Adrenal gland (tissue), 12 donors: ENCODE measurements around the gene PXMP2. TPM values are rescaled to one million over a fixed set of nuclear protein-coding genes. Genes with fewer than 3 reads are reported as not detected.
"Not testable (repeated sequence)": the region's sequence is repeated elsewhere in the genome, so short reads cannot be mapped to it uniquely, and the experiment has no call there.

Experiments
- DNase-seq, 7 donors: peaks; one replicate each; pipeline ENCODE4 v3.0.0-alpha.2; 2019 to 2020
- H3K27ac ChIP-seq, 5 donors: fragments of 200-600 bp; sonication (generic) in 4 of 5; 1 replicate in 3 of 5; 2 replicates in 2 of 5; pipeline versions ENCODE4 v1.5.1 to v1.8.0; 2016 to 2020; ENCODE audit warnings: mild to moderate bottlenecking in 1 of 5
- H3K27me3 ChIP-seq: fragments of 200-600 bp; 2 replicates; pipeline ENCODE4 v1.8.0; 2021
- H3K36me3 ChIP-seq, 2 donors: fragments of 200-600 bp; replicated peaks in 1 of 2; 1 replicate in 1 of 2; 2 replicates in 1 of 2; pipeline versions ENCODE4 v1.5.1 to v1.8.0; 2018 to 2022
- H3K4me1 ChIP-seq, 2 donors: fragments of 200-600 bp; replicated peaks in 1 of 2; 1 replicate in 1 of 2; 2 replicates in 1 of 2; pipeline versions ENCODE4 v1.5.1 to v1.8.0; 2018 to 2021
- H3K4me3 ChIP-seq, 4 donors: fragments of 200-600 bp; sonication (generic) in 3 of 4; one replicate each; pipeline ENCODE4 v1.5.1; 2016 to 2018
- H3K9me3 ChIP-seq, 3 donors: fragments of 200-600 bp; sonication (generic) in 1 of 3; replicated peaks in 1 of 3; 1 replicate in 2 of 3; 2 replicates in 1 of 3; pipeline versions ENCODE4 v1.5.1 to v1.8.0; 2016 to 2021
- POLR2A ChIP-seq, 2 donors: fragments of 450-650 bp; IDR thresholded peaks; one replicate each; pipeline ENCODE4 v1.6.1; 2017; ENCODE audit warnings: antibody characterized with exemption in 2 of 2, mild to moderate bottlenecking in 2 of 2, moderate library complexity in 1 of 2
- WGBS, 4 donors: extraction: QIAGEN DNeasy Blood & Tissue Kit in 2 of 4; methylation state at CpG; one replicate each; pipeline versions ENCODE4 v1.1.5 to v1.1.7; 2013 to 2017; 5-methylcytosine and 5-hydroxymethylcytosine counted together
- intact Hi-C, 2 donors: fragments of 100-400 bp; cut with DNase I; formaldehyde crosslinking; loops; one replicate each; pipeline versions ENCODE4 v1.14.1 to v1.15.0; 2022 to 2023
- polyA plus RNA-seq, 3 donors: library from polyadenylated mRNA; stranded (reverse); fragments of 200-250 nt in 2 of 3; fragments of 350-450 nt in 1 of 3; fragmentation: Illumina TruSeq in 1 of 3; extraction: RNeasy Lipid Tissue Mini Kit (QIAGEN cat#74804) in 1 of 3; gene quantifications; one replicate each; pipeline ENCODE4 v1.2.3, GENCODE V29; 2013 to 2014
- total RNA-seq, 9 donors: library from RNA; depleted of rRNA in 4 of 9; stranded (reverse); fragments of >200 nt in 4 of 9; fragments of 120-200 nt in 1 of 9; fragmentation: NEBNext Ultra II Directional in 1 of 9; extraction: Animal tissue kit (Norgen Biotek cat#: 25700) in 1 of 9; gene quantifications; one replicate each; pipeline versions ENCODE4 v1.1.0 to v1.2.4, GENCODE V29; 2013 to 2023
- TF ChIP-seq, protein P1 (sequence below), 6 experiments: fragments of 450-650 bp in 4 of 6; fragments of 200-600 bp in 2 of 6; sonication (generic) in 1 of 6; IDR thresholded peaks; 1 replicate in 5 of 6; 2 replicates in 1 of 6; pipeline versions ENCODE4 v1.5.1 to v1.8.0; 2016 to 2021; ENCODE audit warnings: antibody characterized with exemption in 6 of 6, mild to moderate bottlenecking in 2 of 6, moderate library complexity in 1 of 6
- donor health status: healthy with polysubstance abuse.
- donor health status: Bipolar disorder and iron deficiency.
- donor health status: DM: yes; HTN: yes; CAD: no.
- donor health status: DM: no; HTN: no; CAD: no.
- donor health status: DM: no; HTN: no; CAD: no.
- donor health status: DM: yes; HTN: yes; CAD: no.

PXMP2 gene
- total and polyA plus RNA-seq, 12 donors, result 8.2 to 51.7 (median 20.2) TPM

DNA sequence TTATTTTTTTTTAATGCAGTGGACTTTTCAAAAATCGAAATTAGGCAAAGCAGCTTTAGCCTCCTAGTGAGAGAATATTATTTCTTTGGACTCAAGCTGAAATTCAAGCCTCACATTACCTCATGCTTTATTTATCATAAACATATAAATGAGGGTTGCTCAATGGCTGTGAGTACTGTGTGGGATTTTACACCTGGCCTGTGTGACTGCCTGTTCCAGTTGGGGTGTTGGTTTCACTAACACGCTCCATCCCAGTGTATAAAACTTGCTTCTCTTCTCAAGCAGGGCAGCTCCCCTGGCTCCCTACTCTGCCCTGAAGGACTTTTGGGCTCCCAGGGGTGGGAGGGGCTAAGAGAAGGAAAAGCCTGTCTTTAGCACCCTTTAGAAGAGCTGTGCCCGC, 59.2 kb downstream of the PXMP2 start:
- no peak for DNase-seq
- Histone ChIP-seq H3K4me3 (no peak overlapping the region), H3K4me1 (no peaks in the 10 kb centered on the region), H3K27me3 (no peaks in the 10 kb centered on the region), H3K36me3 (peaks cover 0 to 95% of the 10 kb centered on the region in 2 donors), H3K27ac (no peak overlapping the region), H3K9me3 (no peaks in the 10 kb centered on the region)
- TF ChIP-seq, protein P1, sequence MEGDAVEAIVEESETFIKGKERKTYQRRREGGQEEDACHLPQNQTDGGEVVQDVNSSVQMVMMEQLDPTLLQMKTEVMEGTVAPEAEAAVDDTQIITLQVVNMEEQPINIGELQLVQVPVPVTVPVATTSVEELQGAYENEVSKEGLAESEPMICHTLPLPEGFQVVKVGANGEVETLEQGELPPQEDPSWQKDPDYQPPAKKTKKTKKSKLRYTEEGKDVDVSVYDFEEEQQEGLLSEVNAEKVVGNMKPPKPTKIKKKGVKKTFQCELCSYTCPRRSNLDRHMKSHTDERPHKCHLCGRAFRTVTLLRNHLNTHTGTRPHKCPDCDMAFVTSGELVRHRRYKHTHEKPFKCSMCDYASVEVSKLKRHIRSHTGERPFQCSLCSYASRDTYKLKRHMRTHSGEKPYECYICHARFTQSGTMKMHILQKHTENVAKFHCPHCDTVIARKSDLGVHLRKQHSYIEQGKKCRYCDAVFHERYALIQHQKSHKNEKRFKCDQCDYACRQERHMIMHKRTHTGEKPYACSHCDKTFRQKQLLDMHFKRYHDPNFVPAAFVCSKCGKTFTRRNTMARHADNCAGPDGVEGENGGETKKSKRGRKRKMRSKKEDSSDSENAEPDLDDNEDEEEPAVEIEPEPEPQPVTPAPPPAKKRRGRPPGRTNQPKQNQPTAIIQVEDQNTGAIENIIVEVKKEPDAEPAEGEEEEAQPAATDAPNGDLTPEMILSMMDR (IDR thresholded peaks at IDR 0.05), result no peak
- TF ChIP-seq POLR2A (IDR thresholded peaks at IDR 0.05), result no peak
- intact Hi-C loops, result no loop called here
- 86 to 93% (median 91%) methylated on average over 2 to 3 of the region's 3 CpGs for WGBS, 4 donors

DNA sequence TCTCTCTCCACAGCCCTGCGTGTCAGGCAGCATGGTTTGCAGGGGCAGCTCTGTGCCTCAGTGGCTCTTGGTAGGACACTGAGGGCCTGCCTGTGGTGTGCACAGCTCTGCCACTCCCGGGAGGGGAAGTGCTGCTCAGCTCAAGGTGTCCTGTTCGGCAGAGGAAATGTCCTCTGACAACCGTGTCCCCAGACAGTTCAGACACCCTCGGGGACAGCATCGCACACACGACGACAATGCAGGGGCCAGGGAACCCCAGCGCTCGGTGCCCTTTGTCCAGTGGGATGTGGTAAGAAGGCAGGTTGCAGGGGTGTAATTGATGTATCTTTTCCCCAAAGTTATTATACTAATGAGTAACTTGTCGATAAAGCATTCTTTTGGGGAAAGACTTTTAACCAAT, 60.0 kb downstream of the PXMP2 start:
- Histone ChIP-seq H3K9me3 (no peaks in the 10 kb centered on the region), H3K4me3 (no peak overlapping the region), H3K36me3 (peaks cover 0 to 95% of the 10 kb centered on the region in 2 donors), H3K27me3 (no peaks in the 10 kb centered on the region), H3K27ac (no peak overlapping the region), H3K4me1 (no peaks in the 10 kb centered on the region)
- WGBS, 4 donors, result 88 to 95% (median 94%) methylated on average over 8 to 11 of the region's 11 CpGs
- intact Hi-C loops, result no loop called here
- TF ChIP-seq POLR2A (IDR thresholded peaks at IDR 0.05), result no peak
- TF ChIP-seq, protein P1 (IDR thresholded peaks at IDR 0.05), result no peak
- DNase-seq, result no peak

DNA sequence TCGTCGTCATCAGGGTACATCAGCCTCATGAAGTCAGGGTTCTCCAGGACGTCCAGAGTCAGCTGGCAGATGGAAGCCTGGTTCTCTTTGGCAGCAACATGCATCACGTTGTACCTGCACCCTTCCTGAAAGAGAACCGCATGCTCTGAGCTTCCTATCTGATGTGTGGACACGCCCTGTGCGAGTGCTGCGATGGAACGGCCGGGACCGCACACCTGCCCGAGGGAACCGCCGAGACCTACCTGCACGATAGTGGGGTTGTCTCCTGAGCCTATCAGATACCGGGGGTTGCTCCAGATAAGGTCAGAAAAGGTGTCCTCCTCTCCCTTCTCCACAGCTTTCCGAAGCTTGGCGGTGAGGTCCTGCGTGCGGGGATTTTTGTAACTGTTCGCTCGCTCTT, 60.5 kb downstream of the PXMP2 start:
- no peak overlapping the region for H3K27ac ChIP-seq
- no peaks in the 10 kb centered on the region for H3K27me3 ChIP-seq
- no peaks in the 10 kb centered on the region for H3K4me1 ChIP-seq
- DNase-seq, result no peak
- intact Hi-C loops, result no loop called here
- H3K4me3 ChIP-seq, result no peak overlapping the region
- no peak for TF ChIP-seq POLR2A (IDR thresholded peaks at IDR 0.05)
- TF ChIP-seq, protein P1 (IDR thresholded peaks at IDR 0.05), result no peak
- peaks cover 0 to 94% of the 10 kb centered on the region in 2 donors for H3K36me3 ChIP-seq
- 92 to 96% (median 95%) methylated on average over 12 to 22 of the region's 22 CpGs for WGBS, 4 donors
- no peaks in the 10 kb centered on the region for H3K9me3 ChIP-seq

DNA sequence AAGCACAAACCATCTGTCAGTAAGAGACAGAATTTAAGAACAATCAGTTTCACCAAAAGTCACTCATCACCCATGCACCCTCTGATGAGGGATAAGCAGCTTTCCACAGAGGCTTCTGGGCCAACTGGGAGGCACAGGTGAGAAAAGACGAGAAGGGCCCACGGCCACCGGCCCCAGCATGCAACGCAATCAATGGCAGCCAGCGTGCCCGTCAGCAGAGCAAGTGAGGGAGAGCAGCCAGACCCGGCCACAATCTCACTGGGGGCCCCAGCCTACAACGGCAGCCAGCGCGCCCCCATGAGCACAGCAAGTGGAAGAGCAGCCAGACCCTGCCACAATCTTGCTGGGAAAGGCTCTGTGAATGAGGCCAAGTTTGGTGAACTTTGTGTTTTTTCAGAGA, 60.9 kb downstream of the PXMP2 start:
- TF ChIP-seq, protein P1 (IDR thresholded peaks at IDR 0.05), result no peak
- TF ChIP-seq POLR2A (IDR thresholded peaks at IDR 0.05), result no peak
- Histone ChIP-seq H3K27ac (no peak overlapping the region), H3K4me1 (no peaks in the 10 kb centered on the region), H3K9me3 (no peaks in the 10 kb centered on the region), H3K27me3 (no peaks in the 10 kb centered on the region), H3K36me3 (peaks cover 0 to 95% of the 10 kb centered on the region in 2 donors), H3K4me3 (no peak overlapping the region)
- intact Hi-C loops, result no loop called here
- no peak for DNase-seq
- 86 to 90% (median 86%) methylated on average over 10 of the region's 10 CpGs; no CpG with 5 or more reads in 1 of the 4 donors for WGBS, 4 donors

DNA sequence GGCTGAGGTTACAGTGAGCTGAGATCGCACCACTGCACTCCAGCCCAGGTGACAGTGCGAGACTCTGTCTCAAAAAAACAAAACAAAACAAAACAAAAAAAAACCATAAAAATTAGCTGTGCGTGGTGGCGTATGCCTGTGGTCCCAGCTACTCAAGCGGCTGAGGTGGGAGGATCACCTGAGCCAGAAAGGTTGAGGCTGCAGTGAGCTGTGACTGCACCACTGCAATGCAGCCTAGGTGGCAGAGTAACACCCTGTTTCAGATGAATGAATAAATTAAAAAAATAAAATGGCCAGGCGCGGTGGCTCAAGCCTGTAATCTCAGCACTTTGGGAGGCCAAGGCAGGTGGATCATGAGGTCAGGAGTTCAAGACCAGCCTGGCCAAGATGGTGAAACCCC, 66.3 kb downstream of the PXMP2 start:
- H3K36me3 ChIP-seq, result peaks cover 0 to 77% of the 10 kb centered on the region in 2 donors
- H3K4me3 ChIP-seq, intact Hi-C loops, H3K27ac ChIP-seq, H3K9me3 ChIP-seq, H3K4me1 ChIP-seq, H3K27me3 ChIP-seq, DNase-seq: not testable (repeated sequence)
- 92 to 96% (median 94%) methylated on average over 7 of the region's 7 CpGs for WGBS, 4 donors
